ENCODE measurements around the gene NAA38. TPM values are rescaled to one million over a fixed set of nuclear protein-coding genes. Genes with fewer than 3 reads are reported as not detected.
A peak's percentile ranks its signal among the peaks of the same experiment; 100 is the strongest.

NAA38 gene
- total RNA-seq, 1 experiment from 2014 or later, result 50.2 TPM

- H3K79me2 ChIP-seq (ENCODE audit: insufficient read depth, low read length), result no peaks in the 10 kb centered on the region
Measured at GRCh38 chr17:7845359-7846062, 11.8 kb downstream of the NAA38 start.

More at GRCh38 chr17:7845359-7846062, 11.8 kb downstream of the NAA38 start:
- H3K14ac ChIP-seq (ENCODE audit: insufficient read depth, low read length), result no peak overlapping the region
- Mint-ChIP-seq H3K27me3 (ENCODE audit: low read depth) (peaks cover 15% of the 10 kb centered on the region), H3K4me1 (peaks cover 13 to 27% of the 10 kb centered on the region in 2 experiments), H3K4me3 (peak overlapping the region; percentile 89 to 94), H3K27ac (no peak overlapping the region; a peak in 1 of 7 replicates), H3K9me3 (no peaks in the 10 kb centered on the region; a peak in 1 of 5 replicates), H3K36me3 (ENCODE audit: insufficient read depth in 1 of 3, low read depth in 3 of 3) (peaks cover 4 to 32% (median 27%) of the 10 kb centered on the region in 3 experiments; a peak in 6 of 7 replicates)
- no peak for TF ChIP-seq CTCF (conservative IDR thresholded peaks at IDR 0.05)
- H2AFZ ChIP-seq (ENCODE audit: low read length), result no peak overlapping the region
- no peak overlapping the region for H2BK120ac ChIP-seq (ENCODE audit: low read depth, low read length, poor library complexity, severe bottlenecking)
- no peak overlapping the region for H2AK5ac ChIP-seq (ENCODE audit: insufficient read length, low read length)
- H2BK20ac ChIP-seq (ENCODE audit: low read depth, low read length, poor library complexity, severe bottlenecking), result no peak overlapping the region
- H4K91ac ChIP-seq (ENCODE audit: insufficient read length, low read depth, low read length), result no peak overlapping the region
- H3K9me3 ChIP-seq (ENCODE audit: control insufficient read depth, low read depth, low read length), result no peaks in the 10 kb centered on the region
- no peak overlapping the region for H3K9ac ChIP-seq (ENCODE audit: extremely low read depth, insufficient read length, low read length)
- no peak for DNase-seq
- H3K4me1 ChIP-seq (ENCODE audit: insufficient read depth, low read length), result no peaks in the 10 kb centered on the region
- no peak overlapping the region for H3K56ac ChIP-seq (ENCODE audit: insufficient read length, low read depth, low read length)
- no peaks in the 10 kb centered on the region for H3K79me1 ChIP-seq (ENCODE audit: insufficient read depth, low read depth, low read length, poor library complexity, severe bottlenecking)
- H4K8ac ChIP-seq (replicated peaks; ENCODE audit: insufficient read length, low read depth, low read length), result no peak overlapping the region
- no peak overlapping the region for H3K4ac ChIP-seq (ENCODE audit: low read depth, low read length)
- no peak overlapping the region for H2BK5ac ChIP-seq (ENCODE audit: insufficient read length, low read length)
- no peak overlapping the region for H2BK15ac ChIP-seq (ENCODE audit: low read depth, low read length)
- peaks cover 10% of the 10 kb centered on the region; the same call in 1 of the 2 replicates for H3K27me3 ChIP-seq (ENCODE audit: insufficient read depth, low read length)
- H4K5ac ChIP-seq (ENCODE audit: insufficient read length, low read depth, low read length), result no peak overlapping the region
- no peak overlapping the region for H3K23ac ChIP-seq (ENCODE audit: insufficient read length, low read depth, low read length)
- H3K27ac ChIP-seq (ENCODE audit: insufficient read length, low read depth, low read length), result no peak overlapping the region
- no peaks in the 10 kb centered on the region for H4K20me1 ChIP-seq (ENCODE audit: control insufficient read depth, insufficient read depth, insufficient read length)
- peaks cover 29% of the 10 kb centered on the region for H3K23me2 ChIP-seq (ENCODE audit: insufficient read length, low read depth, low read length, poor library complexity, severe bottlenecking)
- no peak overlapping the region for H3K18ac ChIP-seq (ENCODE audit: insufficient read length, low read depth, low read length)
- H3K4me2 ChIP-seq (ENCODE audit: insufficient read depth, insufficient read length, low read length), result peak overlapping the region; percentile 97
- H2BK12ac ChIP-seq (ENCODE audit: insufficient read length, low read depth, low read length), result no peak overlapping the region
- WGBS (ENCODE audit: extremely low coverage, insufficient read length, low lambda C conversion rate), result no CpG with 5 or more reads among the region's 15 CpGs
- H3T11ph ChIP-seq (ENCODE audit: low read length), result no peak overlapping the region

Measured in H9 (cell line).